Keratinocyte (primary cell): Measurements from ENCODE around the gene CACNA2D2. TPM values are rescaled to one million over a fixed set of nuclear protein-coding genes. Genes with fewer than 3 reads are reported as not detected.

Source experiments
- DNase-seq: peaks from one replicate; pipeline ENCODE4 v3.0.0-alpha.2; 2011; ENCODE audit warnings: low read depth, missing footprints, low spot score
- FAIRE-seq: peaks from 2 replicates; lab custom pipeline; 2011; peaks lifted over from hg19 to GRCh38; lab: Jason Lieb, UNC
- H2AFZ ChIP-seq: 2 replicates; pipeline ENCODE4 v1.6.0; 2012; ENCODE audit warnings: low read length, control low read depth, inconsistent platforms; ENCODE audit not compliant: control insufficient read depth
- H3K27ac ChIP-seq: 2 replicates; pipeline ENCODE4 v1.5.1; 2011; ENCODE audit warnings: low read length; ENCODE audit not compliant: control insufficient read depth, insufficient read depth
- H3K27me3 ChIP-seq: 3 replicates; pipeline ENCODE4 v1.6.0; 2011; ENCODE audit warnings: low read length; ENCODE audit not compliant: control insufficient read depth, insufficient read depth; ENCODE audit errors: extremely low read depth
- H3K36me3 ChIP-seq, 2 experiments: 2 replicates in 1 of 2; 3 replicates in 1 of 2; pipeline ENCODE4 v1.5.1; 2011; ENCODE audit warnings: low read length in 2 of 2, mild to moderate bottlenecking in 1 of 2; ENCODE audit not compliant: control insufficient read depth in 2 of 2, insufficient read depth in 2 of 2; ENCODE audit errors: extremely low read depth in 1 of 2
- H3K4me1 ChIP-seq: 3 replicates; pipeline ENCODE4 v1.5.1; 2011; ENCODE audit warnings: low read length; ENCODE audit not compliant: control insufficient read depth, insufficient read depth; ENCODE audit errors: extremely low read depth
- H3K4me2 ChIP-seq: 3 replicates; pipeline ENCODE4 v1.6.0; 2011; ENCODE audit warnings: low read depth, low read length; ENCODE audit not compliant: control insufficient read depth, insufficient read depth; ENCODE audit errors: extremely low read depth
- H3K4me3 ChIP-seq, 3 experiments: fragments of 200-600 bp in 1 of 3; sonication (generic) in 1 of 3; 2 replicates in 2 of 3; 3 replicates in 1 of 3; pipeline ENCODE4 v1.5.1; 2011 to 2016; ENCODE audit warnings: low read length in 3 of 3, mild to moderate bottlenecking in 3 of 3, control low read depth in 2 of 3, inconsistent platforms in 1 of 3, low read depth in 1 of 3, mixed read lengths in 1 of 3, mixed run types in 1 of 3, moderate library complexity in 1 of 3; ENCODE audit not compliant: control insufficient read depth in 2 of 3, insufficient read depth in 2 of 3; ENCODE audit errors: extremely low read depth in 1 of 3
- H3K79me2 ChIP-seq: 2 replicates; pipeline ENCODE4 v1.6.0; 2012; ENCODE audit warnings: low read length; ENCODE audit not compliant: control insufficient read depth, insufficient read depth
- H3K9ac ChIP-seq: 3 replicates; pipeline ENCODE4 v1.6.0; 2011; ENCODE audit warnings: low read length; ENCODE audit not compliant: control insufficient read depth, insufficient read depth; ENCODE audit errors: extremely low read depth
- H3K9me1 ChIP-seq: 3 replicates; pipeline ENCODE4 v1.6.0; 2011; ENCODE audit warnings: low read length; ENCODE audit not compliant: control insufficient read depth, insufficient read depth; ENCODE audit errors: extremely low read depth
- H3K9me3 ChIP-seq: 2 replicates; pipeline ENCODE4 v1.5.1; 2012; ENCODE audit warnings: low read depth, low read length; ENCODE audit not compliant: control insufficient read depth
- H4K20me1 ChIP-seq: 3 replicates; pipeline ENCODE4 v1.6.0; 2011; ENCODE audit warnings: low read length; ENCODE audit not compliant: control insufficient read depth, insufficient read depth; ENCODE audit errors: extremely low read depth
- CTCF ChIP-seq, 3 experiments: IDR thresholded peaks in 1 of 3; conservative IDR thresholded peaks in 1 of 3; optimal IDR thresholded peaks in 1 of 3; 2 replicates in 2 of 3; 3 replicates in 1 of 3; pipeline versions ENCODE3 to v1.5.1; 2011; ENCODE audit warnings: low read length in 3 of 3, mild to moderate bottlenecking in 3 of 3, moderate library complexity in 2 of 3, control low read depth in 1 of 3, inconsistent platforms in 1 of 3; ENCODE audit not compliant: insufficient read depth in 2 of 3; ENCODE audit errors: extremely low read depth in 1 of 3
- EZH2 ChIP-seq: IDR thresholded peaks from one replicate; pipeline ENCODE4 v1.6.1; 2012; ENCODE audit warnings: inconsistent platforms, mild to moderate bottlenecking, low read length, moderate library complexity
- dilution Hi-C: fragments of 300-500 bp; cut with MboI; formaldehyde crosslinking; loops from one replicate; pipeline ENCODE4 v1.7.0; 2020; ENCODE audit warnings: low sequenced_read_pairs; ENCODE audit not compliant: extremely low pct_ligation_motif_present
- polyA minus RNA-seq, 3 experiments: library from RNA; depleted of rRNA, polyadenylated mRNA; stranded (reverse); fragments of >200 nt; gene quantifications; 1 replicate in 1 of 3; 2 replicates in 1 of 3; 3 replicates in 1 of 3; pipeline ENCODE4 v1.2.3, GENCODE V29; 2011
- polyA plus RNA-seq, 5 experiments: library from polyadenylated mRNA; depleted of rRNA in 3 of 5; stranded (reverse) in 3 of 5; stranded (forward) in 1 of 5; unstranded in 1 of 5; fragments of >200 nt; gene quantifications; 1 replicate in 1 of 5; 2 replicates in 3 of 5; 3 replicates in 1 of 5; pipeline versions ENCODE4 v1.2.1 to v1.2.3, GENCODE V29; 2011 to 2012; ENCODE audit warnings: missing spikeins in 2 of 5, low read depth in 1 of 5, low replicate concordance in 1 of 5

CACNA2D2 gene
- polyA plus RNA-seq: 0.02 to 0.04 TPM (median 0.04 TPM) in 3 replicates
- polyA plus RNA-seq (2011; ENCODE audit: low read depth): not detected
- polyA plus RNA-seq (2011; cell fraction: cytosol; rRNA removed): 0.02 and 0.03 TPM in 2 replicates
- 0.07 and 0.08 TPM in 2 replicates for polyA plus RNA-seq (2011; cell fraction: nucleus; rRNA removed)
- polyA plus RNA-seq (2012; ENCODE audit: low replicate concordance): 0.20 TPM in 1 of 2 replicates, not detected in the other
- 0.23 TPM in 1 of 3 replicates, not detected in the others for polyA minus RNA-seq
- not detected for polyA minus RNA-seq (2011; cell fraction: cytosol; rRNA and poly(A)+ RNA removed)
- polyA minus RNA-seq (2011; cell fraction: nucleus; rRNA and poly(A)+ RNA removed): not detected in 2 replicates

DNA sequence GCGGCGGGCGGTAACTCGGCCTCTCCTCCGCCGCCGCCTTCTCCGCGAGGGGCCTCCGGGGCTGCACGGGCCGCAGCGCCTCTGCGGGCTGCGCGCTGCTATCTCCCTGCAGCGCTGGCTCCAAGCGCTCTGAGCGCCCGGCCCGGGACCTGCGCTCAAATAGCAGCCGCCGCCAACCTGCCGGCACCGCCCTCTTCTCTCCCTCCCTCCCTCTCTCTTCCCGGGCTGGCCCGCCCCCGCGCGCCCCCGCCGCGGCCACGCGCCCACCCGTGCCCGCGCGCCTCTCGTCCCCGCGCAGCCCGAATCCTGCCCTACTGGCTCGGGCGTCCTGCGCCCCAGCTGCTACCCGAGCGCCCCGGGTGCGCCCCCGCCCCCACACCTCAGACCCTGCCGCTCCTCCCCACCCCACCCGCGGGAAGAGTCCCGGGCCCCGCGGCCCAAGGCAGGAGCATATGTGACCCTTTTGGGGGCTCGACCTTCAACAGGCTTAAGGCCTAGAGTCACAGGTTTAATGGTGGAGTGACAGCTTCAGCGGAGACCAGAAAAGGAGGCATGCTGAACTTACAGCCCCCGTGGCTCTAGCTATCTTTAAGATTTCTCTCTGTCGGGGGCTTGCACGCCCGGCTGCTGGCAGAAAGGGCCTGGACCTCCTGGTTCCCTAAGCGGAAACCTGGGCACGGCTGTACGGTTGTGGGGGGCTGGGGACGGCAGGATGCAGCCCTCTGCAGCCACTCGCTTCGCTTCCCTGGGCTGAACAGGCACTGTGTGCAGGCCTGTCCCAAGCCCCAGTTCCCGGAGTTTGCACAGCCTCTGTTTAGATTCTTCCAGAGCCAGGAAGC lies at the start of gene CACNA2D2:
CACNA2D2 (minus strand) TSS at position 131 of the 839 bp plus-strand sequence. CDS start 211 bp downstream, outside the sequence.
- peak within 1 kb of the TSS; percentile 27 for H3K4me2 ChIP-seq

DNA sequence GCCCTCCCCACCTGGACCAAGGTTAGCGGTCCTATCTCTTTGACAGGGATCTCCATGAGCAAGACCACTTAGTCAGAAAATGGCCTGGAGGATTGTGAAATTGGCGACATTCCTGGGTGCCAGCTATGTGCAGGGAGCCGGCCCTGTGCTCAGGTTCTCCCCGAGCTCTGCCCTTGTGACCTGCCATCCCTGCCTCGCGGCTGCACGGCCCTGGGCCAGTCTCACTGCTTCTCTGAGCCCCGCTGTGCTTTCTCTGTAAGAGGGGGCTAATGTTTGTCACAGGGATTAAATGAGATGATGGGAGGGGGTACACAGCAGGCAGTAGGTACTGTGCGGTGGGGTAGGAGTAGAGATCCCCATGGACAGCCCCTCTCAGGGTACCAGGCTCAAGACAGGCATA lies 49.2 kb upstream of the CACNA2D2 start:
- peaks cover 8% of the 10 kb centered on the region for H3K4me1 ChIP-seq
- H3K4me2 ChIP-seq: no peak overlapping the region
- no peaks in the 10 kb centered on the region for H3K79me2 ChIP-seq
- H4K20me1 ChIP-seq: no peaks in the 10 kb centered on the region
- FAIRE-seq (no peak), DNase-seq (no peak)
- no peaks in the 10 kb centered on the region for H3K9me3 ChIP-seq
- no peaks in the 10 kb centered on the region for H3K9me1 ChIP-seq
- no peak overlapping the region for H3K4me3 ChIP-seq
- H3K9ac ChIP-seq: no peak overlapping the region
- peaks cover 43% of the 10 kb centered on the region for H3K27me3 ChIP-seq
- H3K36me3 ChIP-seq: no peaks in the 10 kb centered on the region
- H3K27ac ChIP-seq: no peak overlapping the region
- dilution Hi-C loops: no loop called here
- TF ChIP-seq CTCF (optimal IDR thresholded peaks at IDR 0.05 in 1 of 3, IDR thresholded peaks at IDR 0.05 in 1 of 3, conservative IDR thresholded peaks at IDR 0.05 in 1 of 3; ENCODE audit: extremely low read depth in 1 of 3, insufficient read depth in 2 of 3, low read length in 3 of 3): no peak
- no peak for TF ChIP-seq EZH2
- no peak overlapping the region for H2AFZ ChIP-seq

More for the DNA sequence above, at the start of gene CACNA2D2:
- Histone ChIP-seq H3K9me3 (no peaks in the 10 kb centered on the region), H3K4me1 (no peaks in the 10 kb centered on the region), H4K20me1 (no peaks in the 10 kb centered on the region), H2AFZ (no peak within 1 kb of the TSS), H3K9ac (no peak within 1 kb of the TSS), H3K9me1 (no peaks in the 10 kb centered on the region), H3K79me2 (no peaks in the 10 kb centered on the region), H3K27ac (no peak within 1 kb of the TSS), H3K4me3 (no peak within 1 kb of the TSS), H3K27me3 (peaks cover 47% of the 10 kb centered on the region), H3K36me3 (no peaks in the 10 kb centered on the region)
- peak; percentile 66 for TF ChIP-seq EZH2
- no peak for TF ChIP-seq CTCF (optimal IDR thresholded peaks at IDR 0.05 in 1 of 3, IDR thresholded peaks at IDR 0.05 in 1 of 3, conservative IDR thresholded peaks at IDR 0.05 in 1 of 3; ENCODE audit: extremely low read depth in 1 of 3, insufficient read depth in 2 of 3, low read length in 3 of 3)
- dilution Hi-C loops: no loop called here
- FAIRE-seq (no peak), DNase-seq (no peak)
